Hepatocyte (in vitro differentiated cells): ENCODE results near the gene ARHGAP31. TPM values are rescaled to one million over a fixed set of nuclear protein-coding genes. Genes with fewer than 3 reads are reported as not detected.

Source experiments
- DNase-seq: peaks from one replicate; pipeline ENCODE4 v3.0.0-alpha.2; 2016; ENCODE audit warnings: low spot score
- H2AFZ ChIP-seq: fragments of 200-600 bp; sonication (generic); 2 replicates; pipeline ENCODE4 v1.6.0; 2016; ENCODE audit warnings: antibody characterized with exemption, mild to moderate bottlenecking
- H3K27ac ChIP-seq: fragments of 200-600 bp; sonication (generic); 2 replicates; pipeline ENCODE4 v1.5.1; 2016; ENCODE audit warnings: mild to moderate bottlenecking
- H3K27me3 ChIP-seq: fragments of 200-600 bp; sonication (generic); 2 replicates; pipeline ENCODE4 v1.6.1; 2016
- H3K36me3 ChIP-seq: fragments of 200-600 bp; sonication (generic); replicated peaks from 2 replicates; pipeline ENCODE4 v1.5.1; 2016; ENCODE audit warnings: low read depth; ENCODE audit not compliant: insufficient read depth
- H3K4me1 ChIP-seq: fragments of 200-600 bp; sonication (generic); 2 replicates; pipeline ENCODE4 v1.5.1; 2016; ENCODE audit warnings: mild to moderate bottlenecking, moderate library complexity; ENCODE audit not compliant: insufficient read depth
- H3K4me2 ChIP-seq: fragments of 200-600 bp; sonication (generic); 2 replicates; pipeline ENCODE4 v1.6.0; 2016
- H3K4me3 ChIP-seq: fragments of 200-600 bp; sonication (generic); 2 replicates; pipeline ENCODE4 v1.5.1; 2016; ENCODE audit warnings: mild to moderate bottlenecking
- H3K79me2 ChIP-seq: fragments of 200-600 bp; sonication (generic); 2 replicates; pipeline ENCODE4 v1.6.0; 2017; ENCODE audit warnings: mild to moderate bottlenecking
- H3K9me2 ChIP-seq: fragments of 200-600 bp; sonication (generic); replicated peaks from 2 replicates; pipeline ENCODE4 v1.6.0; 2017; ENCODE audit warnings: mild to moderate bottlenecking; ENCODE audit not compliant: insufficient read depth
- H3K9me3 ChIP-seq: fragments of 200-600 bp; sonication (generic); 2 replicates; pipeline ENCODE4 v1.5.1; 2016; ENCODE audit warnings: low read depth, mild to moderate bottlenecking
- H4K20me1 ChIP-seq: fragments of 200-600 bp; sonication (generic); 2 replicates; pipeline ENCODE4 v1.6.0; 2016; ENCODE audit warnings: mild to moderate bottlenecking; ENCODE audit not compliant: insufficient read depth, poor library complexity, severe bottlenecking
- CTCF ChIP-seq: fragments of 200-600 bp; sonication (generic); IDR thresholded peaks from 2 replicates; pipeline ENCODE4 v1.5.1; 2016; ENCODE audit warnings: antibody characterized with exemption, mild to moderate bottlenecking; ENCODE audit not compliant: poor library complexity
- EZH2 ChIP-seq: fragments of 200-600 bp; sonication (generic); IDR thresholded peaks from 2 replicates; pipeline ENCODE4 v1.6.1; 2016; ENCODE audit warnings: antibody characterized with exemption, mild to moderate bottlenecking, borderline replicate concordance
- EZH2phosphoT487 ChIP-seq: fragments of 200-600 bp; sonication (generic); IDR thresholded peaks from one replicate; pipeline ENCODE4 v1.6.1; 2018; ENCODE audit warnings: antibody characterized with exemption, mild to moderate bottlenecking, low read depth, moderate library complexity; ENCODE audit not compliant: unreplicated experiment, severe bottlenecking
- WGBS: methylation state at CpG from one replicate; pipeline ENCODE4 v1.1.6; 2016; ENCODE audit warnings: low lambda C conversion rate; ENCODE audit errors: missing lambda C conversion rate; 5-methylcytosine and 5-hydroxymethylcytosine counted together
- polyA plus RNA-seq: library from polyadenylated mRNA; unstranded; fragments of >200 nt; fragmentation: Nextera tagmentation; extraction: Ambion mirVana; gene quantifications from 2 replicates; pipeline ENCODE4 v1.2.1, GENCODE V29; 2016
- total RNA-seq: library from RNA; depleted of rRNA; stranded (reverse); fragments of >200 nt; gene quantifications from 2 replicates; pipeline ENCODE4 v1.2.3, GENCODE V29; 2014

The ARHGAP31 gene
- total and polyA plus RNA-seq, 2 experiments from 2014 or later: 2.9 to 7.3 TPM

- no peak overlapping the region for H3K4me3 ChIP-seq
- no peaks in the 10 kb centered on the region for H3K36me3 ChIP-seq
- H3K27ac ChIP-seq: peak overlapping the region; percentile 60
- no peak for TF ChIP-seq EZH2
- TF ChIP-seq CTCF: no peak
- no peak for TF ChIP-seq EZH2phosphoT487
- no peaks in the 10 kb centered on the region for H4K20me1 ChIP-seq
- no peaks in the 10 kb centered on the region for H3K79me2 ChIP-seq
- H3K9me2 ChIP-seq: no peaks in the 10 kb centered on the region
- H3K9me3 ChIP-seq: no peaks in the 10 kb centered on the region
- H3K27me3 ChIP-seq: no peaks in the 10 kb centered on the region
- peaks cover 14% of the 10 kb centered on the region for H3K4me1 ChIP-seq
- peak overlapping the region; percentile 64 for H3K4me2 ChIP-seq
- H2AFZ ChIP-seq: no peak overlapping the region
- no peak for DNase-seq
- 84% methylated on average over 3 of the region's 3 CpGs for WGBS
Measured at GRCh38 chr3:119330181-119330580, 36.0 kb downstream of the ARHGAP31 start.

GRCh38 chr3:119330858-119331257, 36.7 kb downstream of the ARHGAP31 start:
- peak overlapping the region; percentile 60 for H3K27ac ChIP-seq

GRCh38 chr3:119331661-119332060, 37.5 kb downstream of the ARHGAP31 start:
- TF ChIP-seq EZH2phosphoT487: no peak
- no peak for TF ChIP-seq EZH2
- no peak for TF ChIP-seq CTCF
- DNase-seq: peak; percentile 43
- H3K79me2 ChIP-seq: no peaks in the 10 kb centered on the region
- H3K4me2 ChIP-seq: no peak overlapping the region
- WGBS: 61% methylated on average over 3 of the region's 3 CpGs
- peak overlapping the region; percentile 5 for H3K27ac ChIP-seq
- H3K4me3 ChIP-seq: no peak overlapping the region
- H2AFZ ChIP-seq: no peak overlapping the region
- H3K27me3 ChIP-seq: no peaks in the 10 kb centered on the region
- H3K36me3 ChIP-seq: no peaks in the 10 kb centered on the region
- no peaks in the 10 kb centered on the region for H3K9me2 ChIP-seq
- no peaks in the 10 kb centered on the region for H4K20me1 ChIP-seq
- peaks cover 14% of the 10 kb centered on the region for H3K4me1 ChIP-seq
- H3K9me3 ChIP-seq: no peaks in the 10 kb centered on the region

More at GRCh38 chr3:119330858-119331257, 36.7 kb downstream of the ARHGAP31 start:
- no peak overlapping the region for H3K4me3 ChIP-seq
- H3K27me3 ChIP-seq: no peaks in the 10 kb centered on the region
- 52% methylated on average over 4 of the region's 4 CpGs for whole genome bisulfite sequencing
- H4K20me1 ChIP-seq: no peaks in the 10 kb centered on the region
- DNase-seq: no peak
- H3K4me2 ChIP-seq: peak overlapping the region; percentile 16
- no peaks in the 10 kb centered on the region for H3K9me2 ChIP-seq
- H3K79me2 ChIP-seq: no peaks in the 10 kb centered on the region
- H3K36me3 ChIP-seq: no peaks in the 10 kb centered on the region
- H3K9me3 ChIP-seq: no peaks in the 10 kb centered on the region
- peaks cover 14% of the 10 kb centered on the region for H3K4me1 ChIP-seq
- no peak overlapping the region for H2AFZ ChIP-seq
- TF ChIP-seq EZH2 (no peak), CTCF (no peak), EZH2phosphoT487 (no peak)
